ENCODE measurements around the gene ATP8B3.
A peak's percentile ranks its signal among the peaks of the same experiment; 100 is the strongest.

Gene ATP8B3

DNA sequence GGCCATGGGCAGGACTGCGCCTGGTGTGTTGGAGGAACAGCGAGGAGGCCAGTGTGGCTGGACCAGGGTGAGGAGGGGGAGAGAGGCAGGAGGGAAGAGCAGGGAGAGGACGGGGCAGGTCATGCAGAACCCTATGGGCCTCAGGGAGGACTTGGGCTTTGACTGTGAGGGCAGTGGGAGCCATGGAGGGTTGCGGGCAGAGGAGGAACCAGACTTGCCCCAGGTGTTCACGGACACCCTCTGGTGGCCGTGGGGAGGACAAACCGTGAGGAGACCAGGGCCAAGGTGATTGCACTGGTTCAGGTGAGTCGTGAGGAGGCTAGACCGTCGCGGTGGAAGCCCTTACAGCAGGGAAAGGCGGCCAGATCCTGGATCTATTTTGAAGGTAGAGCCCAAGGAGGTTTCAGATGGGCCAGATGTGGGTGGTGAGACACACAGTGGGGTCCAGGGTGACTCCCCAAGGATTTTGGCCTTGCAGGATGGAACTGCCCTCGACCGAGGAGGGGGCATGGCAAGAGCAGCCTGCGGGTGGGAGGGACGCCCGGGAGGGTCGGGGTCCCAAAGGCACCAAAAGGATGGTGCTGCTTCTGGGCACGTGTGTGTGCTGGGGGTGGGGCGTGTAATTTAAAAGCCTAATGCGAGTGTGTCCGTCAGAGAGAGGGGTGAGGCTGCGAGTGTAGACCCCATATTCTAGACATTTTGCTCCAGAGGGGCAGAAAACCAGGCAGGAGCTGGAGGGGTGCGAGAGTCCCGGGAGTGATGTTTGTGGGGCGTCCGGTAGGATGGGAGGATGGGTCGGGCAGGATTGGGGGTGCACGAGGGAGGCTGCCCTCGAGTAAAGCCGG, 39.0 kb upstream of the ATP8B3 start:
- Histone ChIP-seq H3K36me3 (ENCODE audit: control insufficient read depth, insufficient read depth, low read length) (no peaks in the 10 kb centered on the region), H3K4me1 (ENCODE audit: control insufficient read depth, insufficient read depth, low read length) (peaks cover 23% of the 10 kb centered on the region), H3K27me3 (ENCODE audit: control insufficient read depth, insufficient read depth, low read length) (no peaks in the 10 kb centered on the region), H3K27ac (ENCODE audit: low read length) (no peak overlapping the region), H3K4me3 (ENCODE audit: low read length) (no peak overlapping the region), H3K9me3 (ENCODE audit: control insufficient read depth, insufficient read depth, low read length) (no peaks in the 10 kb centered on the region)
- no CpG with 5 or more reads among the region's 31 CpGs for WGBS (ENCODE audit: insufficient coverage, insufficient read length)
- DNase-seq (ENCODE audit: low read depth, low spot score) = no peak

DNA sequence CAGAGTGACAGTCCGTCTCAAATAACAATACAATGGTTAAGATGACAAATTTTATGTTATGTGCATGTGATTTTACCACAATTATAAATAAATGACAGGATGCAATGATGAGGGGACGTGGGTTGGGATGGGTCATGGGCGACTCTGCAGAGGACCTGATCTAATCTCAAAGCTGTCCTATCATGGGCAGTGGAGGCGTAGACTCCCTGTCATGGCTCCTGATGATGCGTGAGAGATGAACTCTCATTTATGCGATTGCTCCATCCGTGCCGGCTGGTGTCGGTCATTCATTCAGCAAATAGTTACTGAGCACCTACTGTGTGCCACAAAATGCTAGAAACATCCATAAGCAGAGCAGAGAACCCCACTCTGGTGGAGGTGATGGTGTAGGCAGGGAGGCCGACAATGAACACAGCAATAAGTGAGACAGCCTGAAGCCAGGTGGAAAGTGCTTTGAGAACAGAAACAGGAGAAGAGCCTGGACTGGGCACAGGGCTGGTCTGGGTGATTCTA, 37.9 kb upstream of the ATP8B3 start:
- no peak overlapping the region for H3K27ac ChIP-seq (ENCODE audit: low read length)
- no CpG with 5 or more reads among the region's 10 CpGs for WGBS (ENCODE audit: insufficient coverage, insufficient read length)

DNA sequence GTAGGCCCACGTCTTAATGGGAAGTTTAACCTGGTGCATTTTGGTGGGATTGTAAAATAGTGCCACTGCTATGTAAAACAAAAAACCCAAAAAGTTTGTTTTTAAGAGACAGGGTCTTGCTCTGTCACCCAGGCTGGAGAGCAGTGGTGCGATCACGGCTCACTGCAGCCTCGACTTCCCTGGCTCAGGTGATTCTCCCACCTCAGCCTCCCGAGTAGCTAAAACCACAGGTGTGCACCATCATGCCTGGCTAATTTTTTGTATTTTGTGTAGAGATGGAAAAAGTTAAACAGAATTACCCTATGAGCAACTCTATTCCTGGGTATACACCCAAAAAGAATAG, 37.0 kb upstream of the ATP8B3 start:
- Histone ChIP-seq H3K36me3 (ENCODE audit: control insufficient read depth, insufficient read depth, low read length) (no peaks in the 10 kb centered on the region), H3K9me3 (ENCODE audit: control insufficient read depth, insufficient read depth, low read length) (no peaks in the 10 kb centered on the region), H3K4me1 (ENCODE audit: control insufficient read depth, insufficient read depth, low read length) (peaks cover 10% of the 10 kb centered on the region; the same call in 1 of the 2 replicates), H3K4me3 (ENCODE audit: low read length) (no peak overlapping the region), H3K27me3 (ENCODE audit: control insufficient read depth, insufficient read depth, low read length) (no peaks in the 10 kb centered on the region), H3K27ac (ENCODE audit: low read length) (no peak overlapping the region)
- WGBS (ENCODE audit: insufficient coverage, insufficient read length) = no CpG with 5 or more reads among the region's 5 CpGs
- DNase-seq (ENCODE audit: low read depth, low spot score) = no peak

More for the DNA sequence above, 37.9 kb upstream of the ATP8B3 start:
- no peaks in the 10 kb centered on the region for H3K27me3 ChIP-seq (ENCODE audit: control insufficient read depth, insufficient read depth, low read length)
- no peaks in the 10 kb centered on the region for H3K36me3 ChIP-seq (ENCODE audit: control insufficient read depth, insufficient read depth, low read length)
- no peak overlapping the region for H3K4me3 ChIP-seq (ENCODE audit: low read length)
- no peak for DNase-seq (ENCODE audit: low read depth, low spot score)
- H3K4me1 ChIP-seq (ENCODE audit: control insufficient read depth, insufficient read depth, low read length) = peaks cover 16% of the 10 kb centered on the region
- H3K9me3 ChIP-seq (ENCODE audit: control insufficient read depth, insufficient read depth, low read length) = no peaks in the 10 kb centered on the region

GRCh38 chr19:1848399-1849131, 36.5 kb upstream of the ATP8B3 start, which contains the start of gene REXO1:
Gene REXO1 (minus strand): TSS chr19:1848483. CDS start chr19:1848358, 125 bp downstream.
- no CpG with 5 or more reads among the region's 60 CpGs for WGBS (ENCODE audit: insufficient coverage, insufficient read length)
- no peak within 1 kb of the TSS for H3K27ac ChIP-seq (ENCODE audit: low read length)
- H3K4me1 ChIP-seq (ENCODE audit: control insufficient read depth, insufficient read depth, low read length) = peaks cover 9% of the 10 kb centered on the region; the same call in 1 of the 2 replicates
- no peaks in the 10 kb centered on the region for H3K36me3 ChIP-seq (ENCODE audit: control insufficient read depth, insufficient read depth, low read length)
- H3K9me3 ChIP-seq (ENCODE audit: control insufficient read depth, insufficient read depth, low read length) = no peaks in the 10 kb centered on the region
- peak within 1 kb of the TSS; percentile 86 for H3K4me3 ChIP-seq (ENCODE audit: low read length)
- no peaks in the 10 kb centered on the region for H3K27me3 ChIP-seq (ENCODE audit: control insufficient read depth, insufficient read depth, low read length)
- peak; percentile 82 for DNase-seq (ENCODE audit: low read depth, low spot score)

- WGBS (ENCODE audit: insufficient coverage, insufficient read length) = no CpG with 5 or more reads among the region's 72 CpGs
- H3K9me3 ChIP-seq (ENCODE audit: control insufficient read depth, insufficient read depth, low read length) = no peaks in the 10 kb centered on the region
- DNase-seq (ENCODE audit: low read depth, low spot score) = no peak
- H3K27me3 ChIP-seq (ENCODE audit: control insufficient read depth, insufficient read depth, low read length) = no peaks in the 10 kb centered on the region
- peak overlapping the region; percentile 86 for H3K4me3 ChIP-seq (ENCODE audit: low read length)
- no peaks in the 10 kb centered on the region for H3K36me3 ChIP-seq (ENCODE audit: control insufficient read depth, insufficient read depth, low read length)
- peaks cover 9% of the 10 kb centered on the region; the same call in 1 of the 2 replicates for H3K4me1 ChIP-seq (ENCODE audit: control insufficient read depth, insufficient read depth, low read length)
- no peak overlapping the region for H3K27ac ChIP-seq (ENCODE audit: low read length)
Measured at GRCh38 chr19:1847684-1848398, 35.8 kb upstream of the ATP8B3 start.

GRCh38 chr19:1847348-1847683, 35.2 kb upstream of the ATP8B3 start:
- no peak for DNase-seq (ENCODE audit: low read depth, low spot score)
- Histone ChIP-seq H3K27ac (ENCODE audit: low read length) (no peak overlapping the region), H3K4me3 (ENCODE audit: low read length) (peak overlapping the region; percentile 86), H3K4me1 (ENCODE audit: control insufficient read depth, insufficient read depth, low read length) (peaks cover 7% of the 10 kb centered on the region; the same call in 1 of the 2 replicates), H3K9me3 (ENCODE audit: control insufficient read depth, insufficient read depth, low read length) (no peaks in the 10 kb centered on the region), H3K27me3 (ENCODE audit: control insufficient read depth, insufficient read depth, low read length) (no peaks in the 10 kb centered on the region), H3K36me3 (ENCODE audit: control insufficient read depth, insufficient read depth, low read length) (no peaks in the 10 kb centered on the region)
- WGBS (ENCODE audit: insufficient coverage, insufficient read length) = no CpG with 5 or more reads among the region's 12 CpGs

DNA sequence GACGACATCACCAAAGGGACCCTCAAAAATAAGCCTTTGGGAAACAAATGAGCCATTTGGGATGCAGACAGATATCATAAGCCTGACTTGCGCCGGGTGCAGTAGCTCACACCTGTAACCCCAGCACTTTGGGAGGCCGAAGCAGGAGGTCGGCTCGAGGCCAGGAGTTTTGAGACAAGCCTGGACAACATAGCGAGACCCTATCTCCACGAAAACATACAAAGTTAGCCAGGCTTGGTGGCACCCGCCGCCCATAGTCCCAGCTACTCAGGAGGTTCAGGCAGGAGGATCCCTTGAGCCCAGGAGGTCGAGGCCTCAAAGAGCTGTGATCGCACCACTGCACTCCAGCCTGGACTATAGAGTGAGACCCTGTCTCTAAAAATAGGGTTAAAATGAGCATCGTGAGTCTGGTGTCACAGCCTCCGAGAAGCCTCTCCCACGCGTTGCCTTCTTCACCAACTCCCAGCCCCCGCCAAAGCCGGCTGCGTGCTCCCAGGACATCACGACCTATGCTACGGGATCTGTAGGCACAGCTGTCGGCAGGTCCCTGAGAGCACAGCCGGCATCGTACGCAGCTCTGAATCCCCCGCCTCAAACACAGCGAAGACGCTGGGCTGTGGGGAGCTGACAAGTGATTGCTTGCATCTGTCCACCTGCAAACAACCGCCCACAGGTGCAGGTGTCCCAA, 34.6 kb upstream of the ATP8B3 start:
- DNase-seq (ENCODE audit: low read depth, low spot score) = no peak
- peaks cover 7% of the 10 kb centered on the region; the same call in 1 of the 2 replicates for H3K4me1 ChIP-seq (ENCODE audit: control insufficient read depth, insufficient read depth, low read length)
- H3K36me3 ChIP-seq (ENCODE audit: control insufficient read depth, insufficient read depth, low read length) = no peaks in the 10 kb centered on the region
- WGBS (ENCODE audit: insufficient coverage, insufficient read length) = no CpG with 5 or more reads among the region's 29 CpGs
- no peak overlapping the region for H3K27ac ChIP-seq (ENCODE audit: low read length)
- no peaks in the 10 kb centered on the region for H3K27me3 ChIP-seq (ENCODE audit: control insufficient read depth, insufficient read depth, low read length)
- no peaks in the 10 kb centered on the region for H3K9me3 ChIP-seq (ENCODE audit: control insufficient read depth, insufficient read depth, low read length)
- no peak overlapping the region; the same call in 1 of the 2 replicates for H3K4me3 ChIP-seq (ENCODE audit: low read length)

DNA sequence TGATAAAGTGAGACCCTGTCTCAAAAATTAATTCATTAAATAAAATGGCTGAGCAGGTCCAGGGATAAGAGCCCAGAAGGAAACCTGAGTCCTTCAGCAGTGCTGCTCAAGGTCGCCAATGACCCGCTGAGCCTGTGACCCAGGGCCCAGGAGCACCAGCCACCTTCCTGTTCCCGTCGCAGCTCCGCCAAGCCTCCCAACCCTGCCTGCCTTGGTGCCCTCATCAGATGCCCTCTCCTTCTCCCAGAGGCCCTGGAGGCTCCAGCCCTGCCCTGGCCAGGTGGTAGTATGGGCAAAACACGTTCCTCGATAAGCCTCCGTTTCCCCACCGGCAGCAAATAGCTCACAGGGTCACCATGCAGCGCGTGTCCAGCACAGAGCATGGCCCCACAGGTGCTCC, 33.6 kb upstream of the ATP8B3 start:
- no peak overlapping the region for H3K27ac ChIP-seq (ENCODE audit: low read length)
- H3K4me3 ChIP-seq (ENCODE audit: low read length) = no peak overlapping the region
- H3K4me1 ChIP-seq (ENCODE audit: control insufficient read depth, insufficient read depth, low read length) = peaks cover 7% of the 10 kb centered on the region; the same call in 1 of the 2 replicates
- H3K36me3 ChIP-seq (ENCODE audit: control insufficient read depth, insufficient read depth, low read length) = no peaks in the 10 kb centered on the region; the same call in 1 of the 2 replicates
- WGBS (ENCODE audit: insufficient coverage, insufficient read length) = no CpG with 5 or more reads among the region's 11 CpGs
- H3K9me3 ChIP-seq (ENCODE audit: control insufficient read depth, insufficient read depth, low read length) = no peaks in the 10 kb centered on the region
- H3K27me3 ChIP-seq (ENCODE audit: control insufficient read depth, insufficient read depth, low read length) = no peaks in the 10 kb centered on the region
- no peak for DNase-seq (ENCODE audit: low read depth, low spot score)

GRCh38 chr19:1845125-1845515, 33.0 kb upstream of the ATP8B3 start:
- H3K27ac ChIP-seq (ENCODE audit: low read length) = no peak overlapping the region
- no peaks in the 10 kb centered on the region for H3K9me3 ChIP-seq (ENCODE audit: control insufficient read depth, insufficient read depth, low read length)
- H3K4me3 ChIP-seq (ENCODE audit: low read length) = no peak overlapping the region
- no CpG with 5 or more reads among the region's 16 CpGs for whole genome bisulfite sequencing (ENCODE audit: insufficient coverage, insufficient read length)
- H3K4me1 ChIP-seq (ENCODE audit: control insufficient read depth, insufficient read depth, low read length) = peaks cover 7% of the 10 kb centered on the region; the same call in 1 of the 2 replicates
- no peaks in the 10 kb centered on the region; the same call in 1 of the 2 replicates for H3K36me3 ChIP-seq (ENCODE audit: control insufficient read depth, insufficient read depth, low read length)
- no peak for DNase-seq (ENCODE audit: low read depth, low spot score)
- no peaks in the 10 kb centered on the region for H3K27me3 ChIP-seq (ENCODE audit: control insufficient read depth, insufficient read depth, low read length)

All from iPS DF 6.9 (cell line).